CD1c-positive myeloid dendritic cell (primary cell): ENCODE measurements around the gene THAP2.

ENCODE experiments used
- DNase-seq: peaks from one replicate; pipeline ENCODE4 v3.0.0-alpha.2; 2016; ENCODE audit errors: extremely low spot score

Gene THAP2

GRCh38 chr12:71703206-71703605 lies 39.1 kb downstream of the THAP2 start:
- no peak for DNase-seq

- no peak for DNase-seq
Observed at GRCh38 chr12:71704920-71705319, 40.8 kb downstream of the THAP2 start.

GRCh38 chr12:71708658-71709057 lies 44.6 kb downstream of the THAP2 start:
- DNase-seq = no peak

GRCh38 chr12:71710276-71711125 lies 46.4 kb downstream of the THAP2 start:
- DNase-seq = no peak

- DNase-seq = no peak
Observed at GRCh38 chr12:71718611-71719010, 54.5 kb downstream of the THAP2 start.

- no peak for DNase-seq
Observed at GRCh38 chr12:71719647-71720370, 55.7 kb downstream of the THAP2 start.

GRCh38 chr12:71721783-71722505 lies 57.8 kb downstream of the THAP2 start:
- DNase-seq = no peak

- DNase-seq = no peak
Observed at GRCh38 chr12:71725011-71725410, 60.9 kb downstream of the THAP2 start.

GRCh38 chr12:71726548-71726947 lies 62.4 kb downstream of the THAP2 start:
- DNase-seq = no peak

GRCh38 chr12:71727958-71728357 lies 63.9 kb downstream of the THAP2 start:
- no peak for DNase-seq
